Measurements from ENCODE around the gene CEACAM5.
"Not testable (repeated sequence)": the region's sequence is repeated elsewhere in the genome, so short reads cannot be mapped to it uniquely, and the experiment has no call there.

CEACAM5 gene

DNA sequence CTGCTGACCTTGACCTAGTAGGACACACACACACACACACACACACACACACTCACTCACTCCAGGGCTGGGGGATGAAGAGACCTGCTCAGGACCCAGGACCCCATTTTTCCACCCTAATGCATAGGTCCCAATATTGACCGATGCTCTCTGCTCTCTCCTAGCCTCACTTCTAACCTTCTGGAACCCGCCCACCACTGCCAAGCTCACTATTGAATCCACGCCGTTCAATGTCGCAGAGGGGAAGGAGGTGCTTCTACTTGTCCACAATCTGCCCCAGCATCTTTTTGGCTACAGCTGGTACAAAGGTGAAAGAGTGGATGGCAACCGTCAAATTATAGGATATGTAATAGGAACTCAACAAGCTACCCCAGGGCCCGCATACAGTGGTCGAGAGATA, 1.1 kb downstream of the CEACAM5 start:
- H3K4me3 ChIP-seq (ENCODE audit: insufficient read depth, low read depth, low read length); H3K36me3 ChIP-seq (ENCODE audit: control insufficient read depth, insufficient read depth, low read length); H3K27me3 ChIP-seq (ENCODE audit: control insufficient read depth, insufficient read depth, low read length, poor library complexity, severe bottlenecking); H3K4me1 ChIP-seq (ENCODE audit: control insufficient read depth, insufficient read depth, low read length); H3K9me3 ChIP-seq (ENCODE audit: control insufficient read depth, low read length); H3K27ac ChIP-seq (ENCODE audit: insufficient read depth, low read depth, low read length, poor library complexity, severe bottlenecking): not testable (repeated sequence)
- 84 to 87% methylated on average over 8 of the region's 8 CpGs for WGBS, 2 experiments

DNA sequence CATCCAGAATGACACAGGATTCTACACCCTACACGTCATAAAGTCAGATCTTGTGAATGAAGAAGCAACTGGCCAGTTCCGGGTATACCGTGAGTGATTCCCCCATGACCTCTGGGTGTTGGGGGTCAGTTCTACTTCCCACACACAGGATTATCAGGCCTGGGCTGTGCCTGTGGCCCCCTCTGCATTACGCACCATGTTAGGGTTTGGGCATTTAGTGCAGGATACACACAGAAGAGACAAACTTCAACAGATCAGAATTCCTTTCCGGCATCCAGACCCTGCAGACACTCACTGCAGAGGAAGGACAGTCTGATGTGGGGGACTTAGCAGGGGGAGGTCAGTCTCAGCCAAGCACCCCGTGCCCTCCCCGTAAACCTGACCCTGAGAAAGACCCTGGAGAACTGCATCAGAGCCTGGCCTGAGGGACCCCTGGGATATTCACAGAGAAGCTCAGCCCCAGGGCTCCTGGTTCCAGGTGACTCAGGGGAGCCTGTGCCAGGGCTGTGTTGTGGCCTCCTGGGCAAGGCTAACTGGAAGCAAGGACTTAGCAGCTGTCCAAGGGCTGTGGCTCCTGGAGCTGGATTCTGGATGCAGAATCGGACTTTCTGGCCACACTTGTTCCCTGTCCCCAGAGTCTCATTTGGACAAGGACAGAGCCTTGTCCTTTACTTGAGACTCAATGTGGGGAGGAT, 1.7 kb downstream of the CEACAM5 start:
- 82 to 84% methylated on average over 8 of the region's 8 CpGs for WGBS, 2 experiments
- no peaks in the 10 kb centered on the region for H3K9me3 ChIP-seq (ENCODE audit: control insufficient read depth, low read length)
- peaks cover 3% of the 10 kb centered on the region for H3K27me3 ChIP-seq (ENCODE audit: control insufficient read depth, insufficient read depth, low read length, poor library complexity, severe bottlenecking)
- no peaks in the 10 kb centered on the region for H3K36me3 ChIP-seq (ENCODE audit: control insufficient read depth, insufficient read depth, low read length)
- H3K4me1 ChIP-seq (ENCODE audit: control insufficient read depth, insufficient read depth, low read length) = no peaks in the 10 kb centered on the region
- H3K4me3 ChIP-seq (ENCODE audit: insufficient read depth, low read depth, low read length) = no peak overlapping the region
- H3K27ac ChIP-seq (ENCODE audit: insufficient read depth, low read depth, low read length, poor library complexity, severe bottlenecking) = no peak overlapping the region

DNA sequence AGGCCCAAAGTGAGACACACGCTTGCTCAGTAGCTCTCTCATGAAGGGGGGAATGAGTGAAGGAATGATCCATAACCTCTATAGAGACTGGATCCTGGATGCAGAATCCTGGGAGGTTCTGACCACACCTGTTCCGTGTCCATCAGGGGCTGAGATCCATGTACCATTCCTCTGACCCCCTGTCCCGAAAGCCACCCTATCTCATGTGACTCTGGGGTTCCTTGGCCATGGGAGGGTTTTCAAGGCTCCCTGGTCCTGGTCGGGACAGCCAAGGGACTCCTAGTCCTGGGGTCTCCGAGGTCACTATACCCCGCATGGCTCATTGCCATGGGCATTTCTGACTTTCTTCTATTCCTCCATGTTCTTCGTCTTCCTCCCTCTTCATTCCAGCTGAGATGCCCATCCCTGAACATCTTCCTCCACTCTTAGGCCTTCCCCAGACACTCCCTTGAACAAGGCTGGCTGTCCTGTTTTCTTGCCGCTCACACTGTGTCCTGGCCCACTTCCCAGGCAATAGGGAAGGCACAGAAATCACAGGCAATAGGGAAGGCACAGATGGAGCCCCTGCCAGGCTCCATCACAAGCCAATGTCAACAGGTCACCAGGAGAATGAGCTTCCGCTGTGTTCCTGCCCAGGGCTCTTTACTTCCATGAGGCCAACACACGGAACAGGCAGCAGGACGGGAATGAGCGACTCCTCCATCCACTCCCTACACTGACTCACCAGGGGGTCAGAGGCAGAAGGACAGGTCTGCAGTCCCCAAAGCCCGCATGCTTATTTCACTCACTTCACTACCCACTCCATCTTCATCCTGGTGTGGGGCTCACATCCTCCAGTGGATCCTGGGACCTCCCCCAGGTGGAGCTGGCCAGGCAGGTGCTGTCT, 3.2 kb downstream of the CEACAM5 start:
- Histone ChIP-seq H3K27ac (ENCODE audit: insufficient read depth, low read depth, low read length, poor library complexity, severe bottlenecking) (no peak overlapping the region), H3K9me3 (ENCODE audit: control insufficient read depth, low read length) (no peaks in the 10 kb centered on the region), H3K4me1 (ENCODE audit: control insufficient read depth, insufficient read depth, low read length) (no peaks in the 10 kb centered on the region), H3K27me3 (ENCODE audit: control insufficient read depth, insufficient read depth, low read length, poor library complexity, severe bottlenecking) (peaks cover 6% of the 10 kb centered on the region), H3K36me3 (ENCODE audit: control insufficient read depth, insufficient read depth, low read length) (no peaks in the 10 kb centered on the region), H3K4me3 (ENCODE audit: insufficient read depth, low read depth, low read length) (no peak overlapping the region)
- 77 to 80% methylated on average over 13 of the region's 13 CpGs for WGBS, 2 experiments

DNA sequence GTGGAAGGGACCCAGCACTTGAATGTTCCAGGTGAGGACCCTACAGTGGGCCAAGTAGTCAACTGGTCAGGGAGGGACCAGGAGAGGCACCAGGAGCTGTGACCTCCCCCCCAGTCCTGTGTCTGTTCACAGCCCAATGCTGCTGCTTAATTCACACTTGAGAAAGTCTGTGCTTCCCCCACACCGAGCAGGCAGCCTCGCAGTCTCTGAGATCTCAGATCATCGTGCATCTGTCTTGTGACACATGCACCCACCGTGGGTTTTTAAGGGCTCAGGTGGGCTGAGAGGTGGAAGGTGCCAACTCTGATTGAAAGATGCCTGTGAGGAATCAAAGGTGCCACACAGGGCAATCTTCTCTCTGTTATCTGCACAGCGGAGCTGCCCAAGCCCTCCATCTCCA, 6.2 kb downstream of the CEACAM5 start:
- H3K27ac ChIP-seq (ENCODE audit: insufficient read depth, low read depth, low read length, poor library complexity, severe bottlenecking) = no peak overlapping the region
- peaks cover 9% of the 10 kb centered on the region for H3K27me3 ChIP-seq (ENCODE audit: control insufficient read depth, insufficient read depth, low read length, poor library complexity, severe bottlenecking)
- no peaks in the 10 kb centered on the region for H3K36me3 ChIP-seq (ENCODE audit: control insufficient read depth, insufficient read depth, low read length)
- H3K4me3 ChIP-seq (ENCODE audit: insufficient read depth, low read depth, low read length) = no peak overlapping the region
- no peaks in the 10 kb centered on the region for H3K4me1 ChIP-seq (ENCODE audit: control insufficient read depth, insufficient read depth, low read length)
- H3K9me3 ChIP-seq (ENCODE audit: control insufficient read depth, low read length) = no peaks in the 10 kb centered on the region
- 78 to 80% methylated on average over 5 of the region's 5 CpGs for WGBS, 2 experiments

DNA sequence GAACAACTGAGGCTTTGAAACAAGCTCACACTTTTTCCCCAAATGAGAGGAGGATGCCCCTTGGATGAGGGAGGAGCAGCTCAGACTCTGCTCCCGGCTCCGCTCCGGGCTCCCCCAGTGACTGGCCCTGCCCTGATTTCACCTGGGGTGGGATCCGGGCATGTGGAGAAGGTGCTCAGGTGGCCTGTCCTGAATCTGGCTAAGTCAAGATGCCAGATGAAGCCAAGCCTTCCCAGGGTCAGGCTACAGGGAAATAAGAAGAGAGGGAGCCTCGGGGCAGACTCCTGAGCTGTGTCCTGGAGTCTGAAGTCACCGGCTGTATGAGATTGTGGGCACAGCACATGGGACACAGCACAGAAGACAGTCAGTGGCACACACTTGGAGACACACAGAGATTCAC, 10.3 kb downstream of the CEACAM5 start:
- H3K27me3 ChIP-seq (ENCODE audit: control insufficient read depth, insufficient read depth, low read length, poor library complexity, severe bottlenecking) = peaks cover 6% of the 10 kb centered on the region
- no peak overlapping the region for H3K4me3 ChIP-seq (ENCODE audit: insufficient read depth, low read depth, low read length)
- H3K4me1 ChIP-seq (ENCODE audit: control insufficient read depth, insufficient read depth, low read length) = no peaks in the 10 kb centered on the region
- WGBS, 2 experiments = 84 to 86% methylated on average over 6 of the region's 6 CpGs
- H3K27ac ChIP-seq (ENCODE audit: insufficient read depth, low read depth, low read length, poor library complexity, severe bottlenecking) = no peak overlapping the region
- no peaks in the 10 kb centered on the region for H3K9me3 ChIP-seq (ENCODE audit: control insufficient read depth, low read length)
- no peaks in the 10 kb centered on the region for H3K36me3 ChIP-seq (ENCODE audit: control insufficient read depth, insufficient read depth, low read length)

DNA sequence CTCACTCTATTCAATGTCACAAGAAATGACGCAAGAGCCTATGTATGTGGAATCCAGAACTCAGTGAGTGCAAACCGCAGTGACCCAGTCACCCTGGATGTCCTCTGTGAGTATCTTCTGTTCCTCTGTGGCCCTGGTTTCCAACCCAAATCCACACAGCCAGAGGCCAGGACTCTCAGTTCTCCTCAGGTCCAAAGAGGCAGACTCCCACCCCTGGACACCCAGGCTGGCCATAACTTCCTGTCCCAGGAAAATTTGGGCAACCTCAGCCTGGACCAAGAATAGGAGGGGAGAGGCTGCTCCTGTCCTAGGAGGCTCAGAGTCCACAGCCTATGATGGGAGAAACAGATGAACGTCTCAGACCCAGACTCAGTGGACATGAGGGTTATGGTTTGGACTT, 11.7 kb downstream of the CEACAM5 start:
- Histone ChIP-seq H3K4me3 (ENCODE audit: insufficient read depth, low read depth, low read length) (no peak overlapping the region), H3K9me3 (ENCODE audit: control insufficient read depth, low read length) (no peaks in the 10 kb centered on the region), H3K36me3 (ENCODE audit: control insufficient read depth, insufficient read depth, low read length) (no peaks in the 10 kb centered on the region), H3K4me1 (ENCODE audit: control insufficient read depth, insufficient read depth, low read length) (no peaks in the 10 kb centered on the region), H3K27me3 (ENCODE audit: control insufficient read depth, insufficient read depth, low read length, poor library complexity, severe bottlenecking) (peaks cover 6% of the 10 kb centered on the region), H3K27ac (ENCODE audit: insufficient read depth, low read depth, low read length, poor library complexity, severe bottlenecking) (no peak overlapping the region)
- 86 to 90% methylated on average over 3 of the region's 3 CpGs for WGBS, 2 experiments

DNA sequence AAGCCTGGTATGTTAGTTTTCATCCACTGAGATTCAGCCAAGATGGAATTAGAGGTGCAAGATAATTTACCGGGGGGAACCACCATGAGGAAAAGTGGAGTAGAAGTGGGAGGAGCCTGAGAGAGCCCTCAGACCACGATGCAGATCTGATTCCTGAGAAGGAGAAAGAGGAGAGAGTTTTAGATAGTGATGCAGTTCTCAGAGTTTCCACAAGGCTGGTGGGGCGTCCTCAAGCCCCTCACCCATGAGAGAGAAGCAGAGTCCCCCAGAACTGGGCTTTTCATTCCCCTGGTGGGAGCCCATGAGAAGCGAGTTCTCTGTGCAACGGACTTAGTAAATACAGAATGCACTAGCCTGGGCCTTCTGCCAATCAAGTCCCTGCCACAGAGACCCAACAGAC, 18.1 kb downstream of the CEACAM5 start:
- no peaks in the 10 kb centered on the region for H3K27me3 ChIP-seq (ENCODE audit: control insufficient read depth, insufficient read depth, low read length, poor library complexity, severe bottlenecking)

DNA sequence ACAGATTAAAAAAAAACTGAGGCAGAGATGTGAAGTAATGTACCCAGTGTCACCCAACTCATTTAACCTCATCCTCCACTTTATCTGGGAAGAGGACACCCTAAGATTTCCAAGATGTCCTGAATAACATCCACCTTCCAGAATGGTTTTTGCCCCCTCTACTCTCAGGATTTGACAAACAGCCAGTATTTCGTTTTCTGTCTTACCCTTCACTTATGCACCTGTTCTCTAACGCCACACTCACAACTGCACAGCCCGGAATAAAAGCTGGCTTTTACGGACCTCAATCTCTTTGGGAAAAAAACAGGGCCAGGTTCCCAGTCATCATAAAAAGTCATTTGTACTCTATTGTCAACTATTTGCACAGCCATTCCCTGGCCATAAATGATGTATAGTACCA, 25.7 kb downstream of the CEACAM5 start:
- Histone ChIP-seq H3K27me3 (ENCODE audit: control insufficient read depth, insufficient read depth, low read length, poor library complexity, severe bottlenecking) (no peaks in the 10 kb centered on the region), H3K4me3 (ENCODE audit: insufficient read depth, low read depth, low read length) (no peak overlapping the region), H3K4me1 (ENCODE audit: control insufficient read depth, insufficient read depth, low read length) (no peaks in the 10 kb centered on the region), H3K27ac (ENCODE audit: insufficient read depth, low read depth, low read length, poor library complexity, severe bottlenecking) (no peak overlapping the region), H3K36me3 (ENCODE audit: control insufficient read depth, insufficient read depth, low read length) (no peaks in the 10 kb centered on the region), H3K9me3 (ENCODE audit: control insufficient read depth, low read length) (no peaks in the 10 kb centered on the region)
- 75 to 76% methylated on average over 4 of the region's 4 CpGs for WGBS, 2 experiments

More for the DNA sequence above, 18.1 kb downstream of the CEACAM5 start:
- Histone ChIP-seq H3K36me3 (ENCODE audit: control insufficient read depth, insufficient read depth, low read length) (no peaks in the 10 kb centered on the region), H3K4me1 (ENCODE audit: control insufficient read depth, insufficient read depth, low read length) (no peaks in the 10 kb centered on the region), H3K27ac (ENCODE audit: insufficient read depth, low read depth, low read length, poor library complexity, severe bottlenecking) (no peak overlapping the region), H3K9me3 (ENCODE audit: control insufficient read depth, low read length) (no peaks in the 10 kb centered on the region), H3K4me3 (ENCODE audit: insufficient read depth, low read depth, low read length) (no peak overlapping the region)
- 42 to 49% methylated on average over 5 of the region's 5 CpGs for WGBS, 2 experiments

DNA sequence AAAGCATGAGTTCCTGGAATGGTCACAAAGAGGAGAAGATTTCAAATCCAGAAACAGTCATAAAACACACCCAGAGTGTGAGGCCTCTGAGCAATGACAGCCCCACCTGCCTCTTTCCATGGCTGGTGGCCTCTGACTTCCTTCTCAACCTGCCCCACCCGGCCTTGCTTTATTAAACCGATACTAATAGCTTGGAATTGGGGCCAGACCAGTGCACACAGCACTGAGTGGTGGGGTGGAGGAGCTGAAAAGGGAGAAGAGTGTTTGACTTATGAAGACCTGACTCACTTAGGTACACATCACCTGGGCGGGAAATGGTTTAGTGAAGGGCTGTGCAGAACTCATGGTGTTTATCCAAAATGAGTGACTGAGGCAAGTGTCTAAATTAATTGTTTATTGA, 26.2 kb downstream of the CEACAM5 start:
- 84 to 86% methylated on average over 3 of the region's 3 CpGs for WGBS, 2 experiments

DNA sequence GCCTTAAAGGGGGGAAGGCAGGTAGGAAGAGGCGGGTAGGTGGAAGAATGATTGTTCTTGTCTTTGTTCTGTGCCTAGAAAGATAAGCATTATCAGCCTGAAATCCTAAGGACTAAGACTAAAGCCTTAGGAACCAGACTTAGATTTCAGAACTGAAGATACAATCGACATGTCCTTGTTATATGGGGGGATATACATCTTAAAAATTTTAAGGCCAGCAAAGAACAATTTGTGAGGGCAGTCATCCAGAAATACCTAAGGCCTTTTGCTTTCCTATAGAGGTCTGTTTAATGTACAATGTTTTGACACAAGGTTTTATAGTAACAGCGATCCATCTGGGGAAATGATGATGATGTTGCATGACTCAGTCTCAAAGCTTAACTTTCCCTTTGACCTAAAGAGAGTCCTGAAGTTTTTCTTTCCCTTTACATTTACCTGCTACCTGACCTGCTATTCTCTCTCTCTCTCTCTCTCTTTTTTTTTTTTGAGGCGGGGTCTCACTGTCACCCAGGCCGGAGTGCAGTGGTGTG, 26.7 kb downstream of the CEACAM5 start:
- Histone ChIP-seq H3K4me3 (ENCODE audit: insufficient read depth, low read depth, low read length) (no peak overlapping the region), H3K27ac (ENCODE audit: insufficient read depth, low read depth, low read length, poor library complexity, severe bottlenecking) (no peak overlapping the region), H3K9me3 (ENCODE audit: control insufficient read depth, low read length) (no peaks in the 10 kb centered on the region), H3K27me3 (ENCODE audit: control insufficient read depth, insufficient read depth, low read length, poor library complexity, severe bottlenecking) (no peaks in the 10 kb centered on the region), H3K36me3 (ENCODE audit: control insufficient read depth, insufficient read depth, low read length) (no peaks in the 10 kb centered on the region), H3K4me1 (ENCODE audit: control insufficient read depth, insufficient read depth, low read length) (no peaks in the 10 kb centered on the region)
- WGBS, 2 experiments = 71 to 79% methylated on average over 5 of the region's 5 CpGs

More for the DNA sequence above, 26.2 kb downstream of the CEACAM5 start:
- Histone ChIP-seq H3K4me1 (ENCODE audit: control insufficient read depth, insufficient read depth, low read length) (no peaks in the 10 kb centered on the region), H3K27ac (ENCODE audit: insufficient read depth, low read depth, low read length, poor library complexity, severe bottlenecking) (no peak overlapping the region), H3K27me3 (ENCODE audit: control insufficient read depth, insufficient read depth, low read length, poor library complexity, severe bottlenecking) (no peaks in the 10 kb centered on the region), H3K9me3 (ENCODE audit: control insufficient read depth, low read length) (no peaks in the 10 kb centered on the region), H3K4me3 (ENCODE audit: insufficient read depth, low read depth, low read length) (no peak overlapping the region), H3K36me3 (ENCODE audit: control insufficient read depth, insufficient read depth, low read length) (no peaks in the 10 kb centered on the region)
